Upper lobe of left lung (tissue), 6 donors: ENCODE results near the gene SLC35E4. TPM values are rescaled to one million over a fixed set of nuclear protein-coding genes. Genes with fewer than 3 reads are reported as not detected.
"Not testable (repeated sequence)": the region's sequence is repeated elsewhere in the genome, so short reads cannot be mapped to it uniquely, and the experiment has no call there.

Experiments used
- ATAC-seq, 2 donors: fragments of 200-7000 bp; cut with Tn5 transposase; one replicate each; pipeline ENCODE4 v1.9.1; 2022; ENCODE audit warnings: mild to moderate bottlenecking in 2 of 2, moderate library complexity in 2 of 2; ENCODE audit not compliant: low FRiP score in 2 of 2
- DNase-seq, 2 donors: peaks; one replicate each; pipeline ENCODE4 v3.0.0-alpha.2; 2019 to 2020
- H3K27ac ChIP-seq, 4 donors: fragments of 200-600 bp; sonication (generic); one replicate each; pipeline ENCODE4 v1.5.1; 2016 to 2019
- H3K27me3 ChIP-seq, 4 donors: fragments of 200-600 bp; sonication (generic); one replicate each; pipeline ENCODE4 v1.5.1; 2017 to 2019
- H3K36me3 ChIP-seq, 4 donors: fragments of 200-600 bp; sonication (generic); one replicate each; pipeline ENCODE4 v1.5.1; 2016 to 2019
- H3K4me1 ChIP-seq, 4 donors: fragments of 200-600 bp; sonication (generic); one replicate each; pipeline ENCODE4 v1.5.1; 2018 to 2019
- H3K4me3 ChIP-seq, 4 donors: fragments of 200-600 bp; sonication (generic); one replicate each; pipeline ENCODE4 v1.5.1; 2017 to 2019; ENCODE audit warnings: mild to moderate bottlenecking in 2 of 4, moderate library complexity in 1 of 4
- H3K9me3 ChIP-seq, 4 donors: fragments of 200-600 bp; sonication (generic); one replicate each; pipeline ENCODE4 v1.5.1; 2018 to 2019
- EP300 ChIP-seq, 4 donors: sonication (generic); formaldehyde crosslinking; IDR thresholded peaks; one replicate each; pipeline ENCODE4 v1.5.1; 2017; ENCODE audit warnings: antibody characterized with exemption in 4 of 4, control low read depth in 2 of 4
- POLR2A ChIP-seq, 4 donors: fragments of 450-650 bp; IDR thresholded peaks; one replicate each; pipeline ENCODE4 v1.5.1; 2016 to 2017; ENCODE audit warnings: antibody characterized with exemption in 4 of 4, mild to moderate bottlenecking in 2 of 4
- POLR2AphosphoS5 ChIP-seq, 2 donors: sonication (generic); formaldehyde crosslinking; IDR thresholded peaks; one replicate each; pipeline ENCODE4 v1.5.1; 2017; ENCODE audit warnings: antibody characterized with exemption in 2 of 2
- WGBS, 2 donors: methylation state at CpG; one replicate each; pipeline ENCODE4 v1.1.5; 2017 to 2018; 5-methylcytosine and 5-hydroxymethylcytosine counted together
- total RNA-seq, 6 donors: library from RNA; depleted of rRNA in 4 of 6; stranded (reverse); fragments of >200 nt in 4 of 6; gene quantifications; one replicate each; pipeline versions ENCODE4 v1.1.0 to v1.2.1, GENCODE V29; 2016 to 2021
- TF ChIP-seq, protein P1 (sequence below), 6 experiments: fragments of 450-650 bp in 4 of 6; fragments of 200-600 bp in 2 of 6; sonication (generic) in 2 of 6; IDR thresholded peaks; one replicate each; pipeline ENCODE4 v1.5.1; 2016 to 2019; ENCODE audit warnings: antibody characterized with exemption in 6 of 6
- donor health status: DM: no; HTN: no; CAD: no; lungs with moderate emphysema.
- donor health status: DM: no; HTN: yes; CAD: no; lungs with severe emphysema.

The SLC35E4 gene
- total RNA-seq, 6 donors from 2014 or later = 1.3 to 14.7 (median 5.8) TPM

DNA sequence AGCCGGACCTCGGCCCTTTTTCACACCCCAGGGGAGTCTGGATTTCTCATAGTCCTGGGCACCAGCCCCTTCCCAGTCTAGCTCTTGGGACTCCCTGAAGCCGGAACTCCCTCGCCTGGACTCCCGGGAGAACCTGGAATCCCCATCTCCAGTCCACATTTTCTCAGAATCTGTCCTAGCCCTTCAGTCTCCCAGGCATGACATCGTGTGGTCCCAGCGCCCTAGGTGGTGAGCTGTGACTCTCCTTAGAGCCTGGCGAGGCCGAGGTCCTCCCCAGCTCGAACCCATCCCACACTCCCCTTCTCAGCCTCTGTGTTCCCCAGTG lies 32.8 kb downstream of the SLC35E4 start:
- 40 to 46% methylated on average over 9 to 10 of the region's 10 CpGs for WGBS, 2 donors
- peaks cover 0 to 6% (median 4%) of the 10 kb centered on the region in 4 donors for H3K36me3 ChIP-seq
- H3K4me3 ChIP-seq = peak overlapping the region; percentile 29 to 85 (median 76)
- H3K27ac ChIP-seq = peak overlapping the region in 3 of 4 donors; percentile 50 to 80 (median 63)
- TF ChIP-seq, protein P1, sequence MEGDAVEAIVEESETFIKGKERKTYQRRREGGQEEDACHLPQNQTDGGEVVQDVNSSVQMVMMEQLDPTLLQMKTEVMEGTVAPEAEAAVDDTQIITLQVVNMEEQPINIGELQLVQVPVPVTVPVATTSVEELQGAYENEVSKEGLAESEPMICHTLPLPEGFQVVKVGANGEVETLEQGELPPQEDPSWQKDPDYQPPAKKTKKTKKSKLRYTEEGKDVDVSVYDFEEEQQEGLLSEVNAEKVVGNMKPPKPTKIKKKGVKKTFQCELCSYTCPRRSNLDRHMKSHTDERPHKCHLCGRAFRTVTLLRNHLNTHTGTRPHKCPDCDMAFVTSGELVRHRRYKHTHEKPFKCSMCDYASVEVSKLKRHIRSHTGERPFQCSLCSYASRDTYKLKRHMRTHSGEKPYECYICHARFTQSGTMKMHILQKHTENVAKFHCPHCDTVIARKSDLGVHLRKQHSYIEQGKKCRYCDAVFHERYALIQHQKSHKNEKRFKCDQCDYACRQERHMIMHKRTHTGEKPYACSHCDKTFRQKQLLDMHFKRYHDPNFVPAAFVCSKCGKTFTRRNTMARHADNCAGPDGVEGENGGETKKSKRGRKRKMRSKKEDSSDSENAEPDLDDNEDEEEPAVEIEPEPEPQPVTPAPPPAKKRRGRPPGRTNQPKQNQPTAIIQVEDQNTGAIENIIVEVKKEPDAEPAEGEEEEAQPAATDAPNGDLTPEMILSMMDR (IDR thresholded peaks at IDR 0.05) = no peak
- no peak for TF ChIP-seq POLR2A (IDR thresholded peaks at IDR 0.05)
- no peak for TF ChIP-seq EP300 (IDR thresholded peaks at IDR 0.05)
- TF ChIP-seq POLR2AphosphoS5 (IDR thresholded peaks at IDR 0.05) = no peak
- no peak for ATAC-seq
- H3K27me3 ChIP-seq = no peaks in the 10 kb centered on the region
- DNase-seq = no peak
- H3K9me3 ChIP-seq = no peaks in the 10 kb centered on the region
- H3K4me1 ChIP-seq = peaks cover 10 to 36% (median 21%) of the 10 kb centered on the region in 4 donors

DNA sequence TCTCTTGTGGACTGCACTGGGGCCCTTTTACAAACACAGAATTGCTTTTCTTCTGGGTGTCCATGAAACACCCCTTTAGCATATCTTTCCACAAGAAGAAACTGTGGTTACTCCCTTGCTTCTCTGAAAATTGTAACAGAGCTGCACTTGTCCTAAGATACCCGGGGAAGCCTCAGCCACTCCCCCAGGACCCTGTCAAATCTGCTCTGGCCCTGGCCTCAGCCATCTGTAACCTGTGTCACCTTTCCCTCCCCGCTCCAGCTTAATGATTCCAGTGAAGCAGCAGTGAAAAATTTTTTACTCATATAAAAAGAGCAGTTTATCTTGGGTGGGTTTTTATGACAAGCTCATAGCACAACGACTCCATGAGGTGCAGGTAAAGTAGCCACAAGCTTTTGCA lies 35.5 kb downstream of the SLC35E4 start:
- Histone ChIP-seq H3K4me1 (peaks cover 7 to 22% (median 15%) of the 10 kb centered on the region in 4 donors), H3K9me3 (no peaks in the 10 kb centered on the region), H3K27me3 (no peaks in the 10 kb centered on the region), H3K27ac (no peak overlapping the region), H3K4me3 (no peak overlapping the region), H3K36me3 (no peaks in the 10 kb centered on the region)
- DNase-seq = no peak
- no peak for TF ChIP-seq POLR2AphosphoS5 (IDR thresholded peaks at IDR 0.05)
- TF ChIP-seq, protein P1 (IDR thresholded peaks at IDR 0.05) = no peak
- TF ChIP-seq EP300 (IDR thresholded peaks at IDR 0.05) = no peak
- no peak for TF ChIP-seq POLR2A (IDR thresholded peaks at IDR 0.05)
- 81 to 94% methylated on average over 3 of the region's 3 CpGs for WGBS, 2 donors
- ATAC-seq = no peak

DNA sequence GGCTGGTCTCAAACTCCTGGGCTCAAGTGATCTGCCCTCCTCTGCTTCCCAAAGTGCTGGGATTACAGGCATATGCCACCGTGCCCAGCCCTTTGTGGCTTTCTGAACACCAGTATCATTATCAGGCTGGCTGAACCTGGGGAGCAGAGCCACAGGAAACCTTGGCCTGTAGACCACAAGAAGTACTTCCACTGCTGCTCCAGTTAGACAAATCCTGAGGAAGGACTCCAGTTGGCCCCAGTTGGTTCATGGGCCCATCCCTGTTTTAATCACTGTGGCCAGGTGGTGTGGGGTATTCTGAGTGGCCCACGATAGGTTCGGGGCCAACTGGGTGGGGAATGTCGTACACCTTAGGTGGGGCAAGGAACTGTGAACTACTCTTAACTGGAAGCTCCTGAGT lies 37.6 kb downstream of the SLC35E4 start:
- Histone ChIP-seq H3K9me3 (no peaks in the 10 kb centered on the region), H3K4me3 (no peak overlapping the region), H3K27me3 (no peaks in the 10 kb centered on the region), H3K4me1 (peaks cover 4 to 6% (median 5%) of the 10 kb centered on the region in 4 donors), H3K36me3 (no peaks in the 10 kb centered on the region), H3K27ac (no peak overlapping the region)
- 88 to 93% methylated on average over 4 of the region's 4 CpGs for WGBS, 2 donors
- TF ChIP-seq, protein P1 (IDR thresholded peaks at IDR 0.05) = no peak
- TF ChIP-seq EP300 (IDR thresholded peaks at IDR 0.05) = no peak
- TF ChIP-seq POLR2A (IDR thresholded peaks at IDR 0.05) = no peak
- TF ChIP-seq POLR2AphosphoS5 (IDR thresholded peaks at IDR 0.05) = no peak
- DNase-seq = no peak
- no peak for ATAC-seq

DNA sequence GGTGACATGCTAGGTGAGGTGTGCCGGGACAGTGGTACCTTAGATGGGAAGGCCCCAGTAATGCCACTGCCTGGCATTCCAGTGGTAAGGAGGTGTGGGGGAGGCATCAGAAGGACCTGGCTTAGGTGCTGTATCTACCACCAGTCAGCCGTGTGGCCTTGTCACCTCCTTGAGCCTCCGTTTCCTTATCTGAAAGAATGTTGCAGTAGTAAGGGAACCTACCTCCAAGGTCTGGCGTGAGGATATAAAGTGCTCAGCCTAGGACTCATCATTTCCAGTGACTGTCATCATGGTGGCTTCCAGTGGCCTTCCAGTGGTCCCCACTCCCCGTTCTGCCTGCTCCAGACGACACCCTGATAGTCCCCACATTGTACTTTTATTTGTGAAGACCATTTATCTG lies 38.9 kb downstream of the SLC35E4 start:
- DNase-seq (no peak), ATAC-seq (peak in 1 of 2 donors; percentile 34)
- TF ChIP-seq, protein P1 (IDR thresholded peaks at IDR 0.05) = no peak
- no peak for TF ChIP-seq EP300 (IDR thresholded peaks at IDR 0.05)
- no peak for TF ChIP-seq POLR2AphosphoS5 (IDR thresholded peaks at IDR 0.05)
- TF ChIP-seq POLR2A (IDR thresholded peaks at IDR 0.05) = no peak
- WGBS, 2 donors = 79 to 91% methylated on average over 6 of the region's 6 CpGs
- no peak overlapping the region for H3K4me3 ChIP-seq
- H3K9me3 ChIP-seq = no peaks in the 10 kb centered on the region
- no peaks in the 10 kb centered on the region for H3K27me3 ChIP-seq
- no peaks in the 10 kb centered on the region for H3K36me3 ChIP-seq
- H3K4me1 ChIP-seq = no peaks in the 10 kb centered on the region
- no peak overlapping the region for H3K27ac ChIP-seq

DNA sequence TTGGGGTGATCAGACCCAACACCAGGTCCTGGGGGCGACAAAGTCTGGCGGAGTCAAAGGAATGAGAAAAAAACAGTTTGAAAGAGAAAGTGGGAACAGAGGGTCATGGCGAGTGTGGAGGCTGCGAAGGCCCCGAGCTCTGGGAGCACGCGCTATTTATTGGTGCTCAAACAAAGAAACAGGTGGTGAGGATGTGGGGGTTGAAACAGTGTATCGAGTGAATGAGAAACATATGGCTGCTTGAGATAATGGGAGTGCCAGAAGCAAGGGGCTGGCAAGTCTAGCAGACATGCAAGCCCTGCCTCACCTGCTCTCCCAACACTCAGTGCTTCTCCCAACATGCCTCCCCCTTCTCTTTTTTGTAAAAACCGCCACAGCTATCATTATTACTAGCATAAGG lies 39.9 kb downstream of the SLC35E4 start:
- H3K27me3 ChIP-seq = no peaks in the 10 kb centered on the region
- no peak for TF ChIP-seq EP300 (IDR thresholded peaks at IDR 0.05)
- no peak for TF ChIP-seq POLR2AphosphoS5 (IDR thresholded peaks at IDR 0.05)
- TF ChIP-seq, protein P1 (IDR thresholded peaks at IDR 0.05) = no peak
- TF ChIP-seq POLR2A (IDR thresholded peaks at IDR 0.05) = no peak
- WGBS, 2 donors = 83 to 86% methylated on average over 9 of the region's 9 CpGs

DNA sequence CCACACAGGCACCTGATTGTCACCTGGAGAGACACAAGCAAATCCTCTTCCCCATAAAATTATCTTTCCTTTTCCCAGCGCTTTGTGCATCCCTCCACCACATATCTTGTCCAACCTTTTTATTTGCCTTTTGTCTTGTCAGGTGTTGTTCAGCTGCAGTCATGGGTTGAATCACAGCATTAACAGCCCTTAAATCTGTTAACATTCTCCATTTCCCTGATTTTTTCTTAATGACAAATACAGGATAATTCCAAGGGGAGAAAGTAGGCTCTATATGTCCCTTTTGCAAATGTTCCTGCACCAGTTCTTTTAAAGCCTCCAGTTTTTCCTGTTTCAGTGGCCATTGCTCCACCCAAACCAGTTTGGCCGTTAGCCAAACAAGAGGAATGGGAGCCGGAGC lies 41.0 kb downstream of the SLC35E4 start:
- 63 to 70% methylated on average over 3 of the region's 3 CpGs for WGBS, 2 donors
- ATAC-seq, H3K27ac ChIP-seq, H3K4me3 ChIP-seq, H3K36me3 ChIP-seq, DNase-seq, H3K9me3 ChIP-seq, H3K27me3 ChIP-seq, H3K4me1 ChIP-seq: not testable (repeated sequence)

More for the DNA sequence above, 39.9 kb downstream of the SLC35E4 start:
- Histone ChIP-seq H3K9me3 (no peaks in the 10 kb centered on the region), H3K4me1 (no peaks in the 10 kb centered on the region), H3K27ac (no peak overlapping the region), H3K4me3 (no peak overlapping the region), H3K36me3 (no peaks in the 10 kb centered on the region)
- no peak for DNase-seq
- ATAC-seq = no peak

DNA sequence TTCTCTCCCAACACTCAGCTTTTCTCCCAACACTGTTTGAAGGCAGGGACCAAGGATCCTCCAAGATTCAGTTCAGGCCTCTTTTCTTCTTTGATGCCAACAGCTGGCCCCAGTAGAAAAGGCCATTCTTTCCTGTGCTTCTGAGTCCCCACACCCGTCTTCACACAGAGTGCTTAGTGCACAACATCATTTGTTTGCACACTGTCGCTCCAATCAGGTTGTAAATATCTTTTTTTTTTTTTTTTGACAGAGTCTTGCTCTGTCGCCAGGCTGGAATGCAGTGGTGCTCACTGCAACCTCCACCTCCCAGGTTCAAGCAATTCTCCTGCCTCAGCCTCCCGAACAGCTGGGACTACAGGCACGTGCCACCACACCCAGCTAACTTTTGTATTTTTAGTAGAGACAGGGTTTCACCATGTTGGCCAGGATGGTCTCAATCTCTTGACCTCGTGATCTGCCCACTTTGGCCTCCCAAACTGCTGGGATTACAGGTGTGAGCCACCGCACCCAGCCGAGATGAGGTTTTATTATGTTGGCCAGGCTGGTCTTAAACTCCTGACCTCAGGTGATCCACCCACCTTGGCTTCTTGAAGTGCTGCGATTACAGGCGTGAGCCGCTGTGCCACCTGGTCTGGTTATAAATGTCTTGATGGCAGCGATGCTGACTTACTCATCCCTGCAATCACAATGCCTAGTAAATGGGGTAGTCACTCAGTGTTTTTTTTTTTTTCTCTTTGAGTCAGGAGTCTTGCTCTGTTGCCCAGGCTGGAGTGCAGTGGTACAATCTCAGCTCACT lies 44.5 kb downstream of the SLC35E4 start:
- WGBS, 2 donors = 86 to 89% methylated on average over 9 to 12 of the region's 12 CpGs
- not testable (repeated sequence) for H3K4me3 ChIP-seq, H3K36me3 ChIP-seq, H3K9me3 ChIP-seq, ATAC-seq, H3K27ac ChIP-seq, DNase-seq, H3K4me1 ChIP-seq, H3K27me3 ChIP-seq
